K562 (cell line): ENCODE data around the gene GNB5. TPM values are rescaled to one million over a fixed set of nuclear protein-coding genes. Genes with fewer than 3 reads are reported as not detected.

Experiments
- ATAC-seq: fragments of 200-7000 bp; cut with Tn5 transposase; 3 replicates; pipeline ENCODE4 v1.9.1; 2020; ENCODE audit warnings: moderate library complexity
- BruUV-seq: library from RNA; stranded (reverse); fragments of 400-500 nt; replicated peaks from 2 replicates; lab custom pipeline; 2021; lab: Mats Ljungman, UMichigan
- CTCF ChIA-PET: fragments of 300-600 bp; formaldehyde crosslinking; extraction: SDS; loops from one replicate; lab custom pipeline; 2021; ENCODE audit warnings: low intra/inter-chr PET ratio; lab: Yijun Ruan, JAX
- POLR2A ChIA-PET: fragments of 300-600, 350-650 bp; sonication (Branson Sonifier 250); formaldehyde crosslinking; extraction: SDS; loops from one replicate; lab custom pipeline; 2021; ENCODE audit warnings: antibody characterized with exemption, inconsistent platforms; lab: Yijun Ruan, JAX
- DNase-seq, 4 experiments: peaks; one replicate each; pipeline versions ENCODE4 v3.0.0 to v3.0.0-alpha.2; 2011 to 2018; ENCODE audit warnings: low spot score in 3 of 4, mixed read lengths in 3 of 4; ENCODE audit errors: extremely low read depth in 1 of 4
- FAIRE-seq: peaks from 2 replicates; lab custom pipeline; 2011; peaks lifted over from hg19 to GRCh38; lab: Jason Lieb, UNC
- H2AFZ ChIP-seq: 2 replicates; pipeline ENCODE4 v1.6.0; 2011; ENCODE audit warnings: low read depth, low read length, control low read depth, inconsistent platforms
- H3K27ac ChIP-seq: fragments of 200-600 bp; 3 replicates; pipeline ENCODE4 v1.8.0; 2011; ENCODE audit warnings: low read depth, mild to moderate bottlenecking, control low read depth, inconsistent platforms, low read length, moderate library complexity, mixed read lengths; ENCODE audit errors: extremely low read depth
- H3K27me3 ChIP-seq, 2 experiments: fragments of 300-600 bp in 1 of 2; 2 replicates in 1 of 2; 3 replicates in 1 of 2; pipeline versions ENCODE4 v1.6.0 to v1.8.0; 2011; ENCODE audit warnings: inconsistent platforms in 2 of 2, low read length in 2 of 2, mild to moderate bottlenecking in 1 of 2, mixed read lengths in 1 of 2, moderate library complexity in 1 of 2; ENCODE audit not compliant: control insufficient read depth in 2 of 2, insufficient read depth in 2 of 2
- H3K36me3 ChIP-seq: fragments of 300-600 bp; 3 replicates; pipeline ENCODE4 v1.8.0; 2011; ENCODE audit warnings: mild to moderate bottlenecking, low read length, inconsistent platforms; ENCODE audit not compliant: control insufficient read depth, insufficient read depth
- H3K4me1 ChIP-seq, 2 experiments: fragments of 200-600 bp in 1 of 2; replicated peaks in 1 of 2; 2 replicates in 1 of 2; 3 replicates in 1 of 2; pipeline versions ENCODE4 v1.5.1 to v1.8.0; 2011; ENCODE audit warnings: inconsistent platforms in 2 of 2, low read length in 2 of 2, mild to moderate bottlenecking in 1 of 2, mixed read lengths in 1 of 2, moderate library complexity in 1 of 2; ENCODE audit not compliant: control insufficient read depth in 2 of 2, insufficient read depth in 2 of 2
- H3K4me2 ChIP-seq: 2 replicates; pipeline ENCODE4 v1.6.1; 2011; ENCODE audit warnings: low read length, control low read depth, inconsistent platforms, mixed read lengths; ENCODE audit not compliant: insufficient read depth
- H3K4me3 ChIP-seq: fragments of 200-600 bp; sonication (generic), shearing (Covaris generic); 2 replicates; pipeline ENCODE4 v1.5.1; 2016; ENCODE audit warnings: control low read depth, inconsistent platforms
- H3K79me2 ChIP-seq: fragments of 200-600 bp; 3 replicates; pipeline ENCODE4 v1.8.0; 2011; ENCODE audit warnings: low read length, inconsistent platforms; ENCODE audit not compliant: control insufficient read depth, insufficient read depth
- H3K9ac ChIP-seq, 2 experiments: 2 replicates each; pipeline versions ENCODE4 v1.6.0 to v1.6.1; 2011; ENCODE audit warnings: low read depth in 2 of 2, low read length in 2 of 2, control low read depth in 1 of 2, inconsistent platforms in 1 of 2, mild to moderate bottlenecking in 1 of 2, mixed read lengths in 1 of 2; ENCODE audit not compliant: insufficient read depth in 1 of 2
- H3K9me1 ChIP-seq: one replicate; pipeline ENCODE4 v1.6.0; 2011; ENCODE audit warnings: inconsistent platforms, mild to moderate bottlenecking, low read length, moderate library complexity; ENCODE audit not compliant: control insufficient read depth, insufficient read depth
- H3K9me3 ChIP-seq: replicated peaks from 2 replicates; pipeline ENCODE4 v1.5.1; 2011; ENCODE audit warnings: low read depth, low read length, inconsistent platforms; ENCODE audit not compliant: control insufficient read depth, insufficient read depth
- H4K20me1 ChIP-seq: replicated peaks from 2 replicates; pipeline ENCODE4 v1.6.1; 2011; ENCODE audit warnings: low read length, inconsistent platforms, mixed read lengths; ENCODE audit not compliant: control insufficient read depth, insufficient read depth
- ARID2 ChIP-seq: fragments of 450-650 bp; IDR thresholded peaks from 2 replicates; pipeline ENCODE4 v1.6.1; 2017; ENCODE audit warnings: antibody characterized with exemption, mild to moderate bottlenecking
- C11orf30 ChIP-seq: fragments of 450-650 bp; IDR thresholded peaks from 2 replicates; pipeline ENCODE4 v1.6.1; 2016; ENCODE audit warnings: low read depth, mild to moderate bottlenecking
- CCNT2 ChIP-seq: IDR thresholded peaks from 2 replicates; pipeline ENCODE4 v1.6.1; 2011; ENCODE audit warnings: borderline replicate concordance, low read depth, mild to moderate bottlenecking, moderate library complexity, mixed read lengths, low read length; ENCODE audit not compliant: insufficient read length; ENCODE audit errors: extremely low read depth
- FOXA1 ChIP-seq: fragments of 450-650 bp; IDR thresholded peaks from 2 replicates; pipeline ENCODE4 v1.6.1; 2016; ENCODE audit warnings: mild to moderate bottlenecking, borderline replicate concordance
- FOXJ2 ChIP-seq: fragments of 200-800 bp; sonication (Bioruptor generic); IDR thresholded peaks from 2 replicates; pipeline ENCODE4 v1.6.1; 2016; ENCODE audit warnings: missing genetic modification characterization, missing compliant biosample characterization
- ILF3 ChIP-seq: fragments of 450-650 bp; IDR thresholded peaks from 2 replicates; pipeline ENCODE4 v1.6.1; 2018; ENCODE audit warnings: antibody characterized with exemption, mild to moderate bottlenecking, moderate library complexity, borderline replicate concordance
- MEIS2 ChIP-seq: fragments of 450-650 bp; IDR thresholded peaks from 2 replicates; pipeline ENCODE4 v1.6.1; 2014; ENCODE audit warnings: mild to moderate bottlenecking; ENCODE audit not compliant: partially characterized antibody
- NUFIP1 ChIP-seq: fragments of 450-650 bp; IDR thresholded peaks from 2 replicates; pipeline ENCODE4 v1.6.1; 2018; ENCODE audit not compliant: partially characterized antibody
- RB1 ChIP-seq: fragments of 450-650 bp; IDR thresholded peaks from 2 replicates; pipeline ENCODE4 v1.6.1; 2017; ENCODE audit warnings: low read depth, mild to moderate bottlenecking
- SOX6 ChIP-seq: fragments of 450-650 bp; IDR thresholded peaks from 2 replicates; pipeline ENCODE4 v1.6.1; 2014; ENCODE audit warnings: mild to moderate bottlenecking
- YY1 ChIP-seq, 3 experiments: IDR thresholded peaks; 2 replicates each; pipeline ENCODE4 v1.6.1; 2011; ENCODE audit warnings: low read length in 2 of 3, mild to moderate bottlenecking in 2 of 3, moderate library complexity in 2 of 3, borderline replicate concordance in 1 of 3, control low read depth in 1 of 3, low read depth in 1 of 3; ENCODE audit not compliant: insufficient read depth in 3 of 3, insufficient replicate concordance in 2 of 3, control insufficient read depth in 1 of 3, insufficient read length in 1 of 3; ENCODE audit errors: extremely low read depth in 1 of 3
- ZBTB40 ChIP-seq, 2 experiments: fragments of 450-650 bp in 1 of 2; sonication (generic) in 1 of 2; formaldehyde crosslinking in 1 of 2; IDR thresholded peaks; 2 replicates each; pipeline versions ENCODE4 v1.7.1 to v1.9.0; 2016 to 2022; ENCODE audit warnings: inconsistent platforms in 1 of 2, mild to moderate bottlenecking in 1 of 2, missing genetic modification reagents in 1 of 2
- ZNF146 ChIP-seq: IDR thresholded peaks from one replicate; pipeline ENCODE4 v1.6.1; 2018; ENCODE audit warnings: missing compliant biosample characterization; ENCODE audit not compliant: unreplicated experiment
- WGBS: fragments of 100-300 bp; shearing (Covaris generic); methylation state at CpG from one replicate; pipeline ENCODE4 v1.1.6; 2016; ENCODE audit warnings: low coverage, mixed read lengths; ENCODE audit not compliant: insufficient coverage; ENCODE audit errors: missing lambda C conversion rate; 5-methylcytosine and 5-hydroxymethylcytosine counted together
- in situ Hi-C: fragments of 300-500 bp; cut with MboI; formaldehyde crosslinking; loops from 4 replicates; pipeline ENCODE4 v1.15.0; 2018; ENCODE audit warnings: inconsistent platforms, mixed read lengths
- intact Hi-C: fragments of 100-400 bp; cut with micrococcal nuclease; formaldehyde crosslinking; loops from 2 replicates; pipeline ENCODE4 v1.14.2; 2022
- polyA plus RNA-seq, 8 experiments: library from polyadenylated mRNA; depleted of rRNA in 4 of 8; stranded (reverse) in 5 of 8; unstranded in 3 of 8; fragments of >200 nt; fragmentation: Nextera tagmentation in 2 of 8; fragmentation: Illumina TruSeq in 1 of 8; extraction: Ambion mirVana in 2 of 8; extraction: Trizol in 1 of 8; gene quantifications; 2 replicates each; pipeline versions ENCODE4 v1.2.1 to v1.2.3, GENCODE V29; 2011 to 2014; ENCODE audit warnings: inconsistent platforms in 1 of 8, missing spikeins in 1 of 8
- total RNA-seq, 7 experiments: library from RNA; depleted of rRNA in 6 of 7; stranded (reverse); fragments of >200 nt in 6 of 7; fragmentation: Illumina TruSeq in 2 of 7; extraction: Trizol in 2 of 7; gene quantifications; 2 replicates each; pipeline versions ENCODE4 v1.2.1 to v1.2.3, GENCODE V29; 2011 to 2021; ENCODE audit warnings: low replicate concordance in 1 of 7

GNB5 gene
- total and polyA plus RNA-seq, 9 of the 15 experiments (the other 6 are each of a cell fraction or from before 2014, with no cell fraction given): 0.11 to 2.1 (median 0.77) TPM

GRCh38 chr15:52095597-52096262 lies 95.5 kb downstream of the GNB5 start:
- no peaks in the 10 kb centered on the region; a peak in 2 of 5 replicates for H3K4me1 ChIP-seq
- H2AFZ ChIP-seq: no peak overlapping the region; the same call in 1 of the 2 replicates
- ChIA-PET POLR2A (interaction anchor here (1.8 kb wide), 1 partner anchor 13 kb away, joined by 5 read pairs; no protein-coding TSS in a partner anchor), CTCF (no interaction called here)
- no peak overlapping the region for H3K9ac ChIP-seq
- no peak for ATAC-seq
- intact Hi-C loops: no loop called here
- 0 out of 5 replicates have a peak, but pooled peaks cover 0 to 8% of the 10 kb centered on the region in 2 experiments for H3K27me3 ChIP-seq
- no peak overlapping the region for H3K4me3 ChIP-seq
- BruUV-seq: no TSS peak
- H4K20me1 ChIP-seq: no peaks in the 10 kb centered on the region
- DNase-seq: no peak
- H3K9me3 ChIP-seq: no peaks in the 10 kb centered on the region
- no peaks in the 10 kb centered on the region for H3K79me2 ChIP-seq
- no peak overlapping the region for H3K4me2 ChIP-seq
- no peaks in the 10 kb centered on the region for H3K9me1 ChIP-seq
- H3K36me3 ChIP-seq: no peaks in the 10 kb centered on the region
- in situ Hi-C loops: no loop called here
- FAIRE-seq: no peak
- no peak overlapping the region for H3K27ac ChIP-seq
- 49% methylated on average over 4 of the region's 4 CpGs for WGBS
- TF ChIP-seq CCNT2 (no peak), SOX6 (no peak), RB1 (no peak), YY1 (IDR thresholded peaks at IDR 0.05; ENCODE audit: borderline replicate concordance in 1 of 3, control insufficient read depth in 1 of 3, extremely low read depth in 1 of 3, insufficient read depth in 3 of 3, insufficient read length in 1 of 3, insufficient replicate concordance in 2 of 3, low read depth in 1 of 3, low read length in 2 of 3) (no peak), ZNF146 (CRISPR knock-in tag) (peak; percentile 18), C11orf30 (peak; percentile 87), FOXJ2 (tag) (peak; percentile 68; the same call in 1 of the 2 replicates), ARID2 (no peak), MEIS2 (no peak), FOXA1 (no peak), ILF3 (no peak), ZBTB40 (IDR thresholded peaks at IDR 0.05) (peak; percentile 49; the same call in 1 of the 2 replicates), ZBTB40 (CRISPR knock-in tag; IDR thresholded peaks at IDR 0.05) (no peak), NUFIP1 (no peak)
